GM12874 (cell line): Measurements from ENCODE around the gene SIGLECL1.

ENCODE experiments used
- TF ChIP-seq, protein P1 (sequence below): IDR thresholded peaks from 2 replicates; pipeline ENCODE4 v1.5.1; 2011; ENCODE audit warnings: low read depth, mild to moderate bottlenecking, control low read depth, low read length, moderate library complexity; ENCODE audit not compliant: insufficient read depth

Gene SIGLECL1

DNA sequence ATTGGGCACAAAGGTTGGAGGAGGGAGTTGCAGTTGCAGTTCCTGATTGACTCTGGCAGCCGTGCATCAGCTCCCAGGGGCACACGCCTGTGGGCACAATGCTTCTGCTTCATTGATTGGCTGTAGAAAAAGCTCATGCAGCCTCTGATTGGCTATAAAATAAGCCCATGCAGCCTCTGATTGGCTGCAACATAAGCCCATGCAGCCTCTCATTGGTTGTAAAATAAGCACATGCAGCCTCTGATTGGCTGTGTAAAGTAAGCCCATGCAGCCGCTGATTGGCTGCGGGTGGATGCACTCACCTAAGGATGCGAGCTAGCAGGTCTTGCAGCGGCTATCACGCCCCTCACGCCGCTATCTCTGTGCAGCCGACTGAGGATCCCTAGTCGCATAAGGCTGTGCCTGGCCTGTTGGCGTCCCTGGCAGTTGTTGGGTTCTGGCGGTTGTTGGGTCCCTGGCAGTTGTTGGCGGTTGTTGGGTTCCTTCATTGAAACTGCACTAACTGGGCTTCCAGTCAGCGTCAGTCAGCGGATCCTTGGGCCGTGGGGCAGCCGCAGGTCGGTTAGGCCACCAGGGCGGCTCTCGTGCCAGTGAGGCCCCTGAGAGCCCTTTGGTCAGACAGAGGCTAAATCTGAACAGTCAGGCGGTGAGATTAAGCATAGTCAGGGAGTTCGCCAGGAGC lies at the start of gene SIGLECL1:
Gene SIGLECL1, plus strand, starts transcription at position 295 of the 682 bp plus-strand sequence. CDS start 12,993 bp downstream, outside the sequence.
- TF ChIP-seq, protein P1, sequence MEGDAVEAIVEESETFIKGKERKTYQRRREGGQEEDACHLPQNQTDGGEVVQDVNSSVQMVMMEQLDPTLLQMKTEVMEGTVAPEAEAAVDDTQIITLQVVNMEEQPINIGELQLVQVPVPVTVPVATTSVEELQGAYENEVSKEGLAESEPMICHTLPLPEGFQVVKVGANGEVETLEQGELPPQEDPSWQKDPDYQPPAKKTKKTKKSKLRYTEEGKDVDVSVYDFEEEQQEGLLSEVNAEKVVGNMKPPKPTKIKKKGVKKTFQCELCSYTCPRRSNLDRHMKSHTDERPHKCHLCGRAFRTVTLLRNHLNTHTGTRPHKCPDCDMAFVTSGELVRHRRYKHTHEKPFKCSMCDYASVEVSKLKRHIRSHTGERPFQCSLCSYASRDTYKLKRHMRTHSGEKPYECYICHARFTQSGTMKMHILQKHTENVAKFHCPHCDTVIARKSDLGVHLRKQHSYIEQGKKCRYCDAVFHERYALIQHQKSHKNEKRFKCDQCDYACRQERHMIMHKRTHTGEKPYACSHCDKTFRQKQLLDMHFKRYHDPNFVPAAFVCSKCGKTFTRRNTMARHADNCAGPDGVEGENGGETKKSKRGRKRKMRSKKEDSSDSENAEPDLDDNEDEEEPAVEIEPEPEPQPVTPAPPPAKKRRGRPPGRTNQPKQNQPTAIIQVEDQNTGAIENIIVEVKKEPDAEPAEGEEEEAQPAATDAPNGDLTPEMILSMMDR: no peak

DNA sequence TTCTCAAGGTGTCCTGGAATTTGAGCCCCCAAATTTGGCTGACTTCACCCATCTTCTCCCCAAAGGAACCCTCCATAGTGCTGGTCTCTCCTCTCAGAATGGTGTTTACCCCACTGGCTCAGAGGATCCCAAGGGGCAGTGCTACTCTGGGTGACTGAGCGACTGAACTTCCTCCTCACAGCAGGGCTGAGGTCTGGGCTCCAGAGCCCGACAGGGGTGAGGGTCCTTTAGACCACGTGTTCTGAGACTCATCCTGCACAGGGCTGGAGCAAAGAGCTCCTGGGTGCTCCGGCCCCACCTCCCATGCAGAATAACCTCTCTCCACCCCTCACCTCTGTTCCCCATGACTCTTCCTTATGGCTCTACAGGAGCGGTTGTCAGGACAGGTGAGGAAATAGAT lies 49.2 kb upstream of the SIGLECL1 start:
- TF ChIP-seq, protein P1: no peak

DNA sequence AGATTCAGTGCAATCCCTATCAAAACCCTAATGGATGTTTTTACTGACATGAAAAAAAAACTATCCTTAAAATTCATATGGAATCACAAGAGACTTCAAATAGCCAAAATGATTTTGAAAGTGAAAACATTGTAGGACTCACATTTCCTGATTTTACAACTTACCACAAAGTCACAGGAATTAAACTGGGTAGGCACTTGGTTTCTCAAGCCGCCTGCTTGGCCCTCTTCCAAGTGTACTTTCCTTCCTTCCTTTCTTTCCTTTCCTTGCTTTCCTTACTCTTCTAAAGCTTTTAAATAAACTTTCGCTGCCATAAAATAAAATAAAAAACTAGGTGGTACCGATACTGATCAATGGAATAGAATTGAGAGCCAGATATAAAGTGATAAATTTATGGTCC lies 47.0 kb upstream of the SIGLECL1 start:
- TF ChIP-seq, protein P1: no peak

DNA sequence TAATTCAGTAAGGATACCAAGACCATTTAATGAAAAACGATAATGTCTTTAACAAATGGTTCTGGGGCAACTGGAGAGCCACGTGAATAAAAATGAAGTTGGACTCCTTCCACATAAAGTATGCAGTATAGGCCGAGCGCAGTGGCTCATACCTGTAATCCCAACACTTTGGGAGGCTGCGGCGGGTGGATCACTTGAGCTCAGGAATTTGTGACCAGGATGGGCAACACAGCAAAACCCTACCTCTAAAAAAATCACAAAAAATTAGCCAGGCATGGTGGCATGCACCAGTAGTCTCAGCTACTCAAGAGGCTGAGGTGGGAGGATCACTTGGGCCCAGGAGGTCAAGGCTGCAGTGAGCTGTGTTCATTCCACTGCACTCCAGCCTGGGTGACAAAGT lies 46.6 kb upstream of the SIGLECL1 start:
- TF ChIP-seq, protein P1: no peak

DNA sequence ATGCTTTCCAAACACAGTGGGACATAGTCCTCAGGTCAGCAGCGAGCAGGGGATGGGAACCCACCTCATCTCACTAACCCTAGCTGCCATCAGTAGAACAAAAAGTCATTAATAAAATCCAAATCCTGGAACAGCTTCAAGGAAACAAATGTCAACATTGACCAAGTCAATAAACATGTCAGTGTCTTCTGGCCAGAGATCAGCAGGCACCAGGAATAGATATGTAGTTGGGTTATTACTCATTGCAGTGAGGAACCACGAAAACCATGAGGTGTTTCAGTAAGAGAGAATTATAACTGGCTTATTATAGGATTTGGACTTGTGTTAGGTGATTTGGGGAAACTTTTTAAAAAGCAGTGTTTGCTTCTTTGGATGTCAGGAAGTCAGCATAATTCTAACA lies 43.1 kb upstream of the SIGLECL1 start:
- TF ChIP-seq, protein P1: no peak

DNA sequence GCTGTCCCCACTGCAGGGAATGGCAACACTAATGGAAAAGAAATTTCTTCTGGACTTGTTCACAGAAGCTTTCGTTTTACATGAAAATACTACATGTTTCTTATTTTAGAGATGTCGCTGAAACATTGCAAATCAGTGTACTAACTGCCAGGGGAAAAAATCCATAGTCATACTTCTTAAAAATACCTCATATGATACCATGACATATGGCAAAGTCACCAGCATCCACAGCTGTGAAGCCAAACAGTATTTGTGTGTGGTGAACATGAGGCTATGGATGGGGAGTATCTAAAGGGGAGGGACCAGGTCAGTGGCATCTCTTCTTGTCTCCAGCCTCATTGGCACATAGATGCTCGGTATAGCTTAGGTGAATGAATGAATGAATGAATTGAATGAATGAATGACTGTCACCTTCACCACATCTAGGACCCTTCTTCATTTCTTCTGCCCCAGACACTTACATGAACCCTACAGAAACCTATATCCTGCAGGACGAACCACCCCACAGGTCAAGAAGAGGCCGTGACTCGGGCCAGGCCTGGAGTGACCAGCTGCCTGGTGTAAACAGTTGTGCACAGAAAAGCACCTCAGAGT lies 40.6 kb upstream of the SIGLECL1 start:
- TF ChIP-seq, protein P1: no peak

DNA sequence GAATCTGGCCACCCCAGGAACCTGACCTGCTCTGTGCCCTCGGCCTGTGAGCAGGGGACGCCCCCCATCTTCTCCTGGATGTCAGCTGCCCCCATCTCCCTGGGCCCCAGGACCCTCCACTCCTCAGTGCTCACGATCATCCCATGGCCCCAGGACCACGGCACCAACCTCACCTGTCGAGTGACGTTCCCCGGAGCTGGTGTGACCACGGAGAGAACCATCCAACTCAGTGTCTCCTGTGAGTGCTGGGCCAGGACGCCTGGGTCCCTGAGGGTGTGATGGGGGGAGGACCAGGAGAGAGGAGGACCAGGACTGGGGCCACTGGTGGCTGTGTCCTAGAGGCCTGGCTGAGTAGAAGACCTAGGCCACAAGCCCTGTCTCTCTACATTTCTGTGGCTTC lies 39.0 kb upstream of the SIGLECL1 start:
- TF ChIP-seq, protein P1: no peak
